ENCODE data around the gene OR1Q1.
"Not testable (repeated sequence)": the region's sequence is repeated elsewhere in the genome, so short reads cannot be mapped to it uniquely, and the experiment has no call there.

The OR1Q1 gene

DNA sequence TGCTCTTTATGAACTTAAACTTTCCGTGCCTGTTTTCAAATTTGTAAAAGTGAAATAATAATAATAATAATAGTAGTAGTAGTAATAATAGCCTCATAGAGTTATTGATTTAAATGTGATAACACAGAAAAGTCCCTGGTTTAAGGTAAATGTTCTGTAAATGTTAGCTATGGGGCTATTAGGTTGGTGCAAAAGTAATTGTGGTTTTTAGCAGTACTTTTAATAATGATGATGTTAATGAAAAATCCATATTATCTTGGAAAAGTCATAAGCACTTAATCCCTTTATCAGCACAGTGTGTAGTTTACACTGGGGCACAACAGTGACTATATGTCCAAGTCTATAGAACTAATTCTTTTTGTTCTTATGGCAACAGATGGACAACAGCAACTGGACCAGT lies at the start of gene OR1Q1:
TSS of gene OR1Q1 (plus strand) at position 377 of the 400 bp plus-strand sequence. CDS start at position 377, 0 bp downstream.
- no peak for DNase-seq

DNA sequence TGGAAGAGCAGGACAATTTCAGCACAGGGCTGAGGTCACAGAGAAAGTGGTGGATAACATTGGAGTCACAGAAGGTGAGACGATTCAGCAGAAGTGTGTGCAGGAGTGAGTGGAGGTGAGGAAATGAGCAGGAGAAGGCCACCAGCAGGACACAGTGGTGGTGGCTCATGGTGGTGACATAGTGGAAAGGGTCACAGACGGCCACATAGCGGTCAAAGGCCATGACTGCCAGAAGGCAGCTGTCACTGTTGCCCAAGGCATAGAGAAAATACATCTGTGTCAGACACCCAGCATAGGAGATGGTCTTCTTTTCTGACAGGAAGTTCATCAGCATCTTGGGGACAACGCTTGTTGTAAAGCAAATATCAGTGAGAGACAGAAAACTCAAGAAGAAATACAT lies 46.6 kb upstream of the OR1Q1 start:
- no peak for DNase-seq

GRCh38 chr9:122572456-122572855 lies 42.1 kb upstream of the OR1Q1 start:
- DNase-seq, result no peak

DNA sequence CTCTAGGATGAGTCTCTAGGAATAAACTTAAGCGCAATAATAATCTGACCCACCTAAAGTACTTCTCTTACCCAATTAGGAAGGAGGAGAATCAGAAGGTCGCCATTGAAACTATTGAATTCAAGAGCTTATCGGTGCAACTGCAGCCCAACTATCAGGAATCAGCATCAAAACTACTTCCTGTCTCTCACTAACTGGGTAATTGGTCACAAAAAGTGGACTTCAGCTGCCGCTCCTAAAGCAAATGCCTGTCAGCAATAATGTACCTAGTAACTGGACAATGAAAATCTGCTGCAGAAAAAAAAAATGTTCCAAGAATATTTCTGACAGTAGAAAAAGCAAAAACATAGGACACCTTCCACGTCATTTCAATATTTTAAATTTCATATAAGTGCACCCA lies 34.7 kb upstream of the OR1Q1 start:
- DNase-seq, result no peak

GRCh38 chr9:122580360-122580759 lies 34.2 kb upstream of the OR1Q1 start:
- no peak for DNase-seq

GRCh38 chr9:122583284-122583683 lies 31.3 kb upstream of the OR1Q1 start, which contains the start of gene OR1L8:
TSS of gene OR1L8 (minus strand) at chr9:122583384. CDS start at chr9:122568477, 14,907 bp downstream.
- not testable (repeated sequence) for DNase-seq

- DNase-seq, result no peak
These were observed 8.8 kb upstream of the OR1Q1 start for GRCh38 chr9:122605691-122606090.

DNA sequence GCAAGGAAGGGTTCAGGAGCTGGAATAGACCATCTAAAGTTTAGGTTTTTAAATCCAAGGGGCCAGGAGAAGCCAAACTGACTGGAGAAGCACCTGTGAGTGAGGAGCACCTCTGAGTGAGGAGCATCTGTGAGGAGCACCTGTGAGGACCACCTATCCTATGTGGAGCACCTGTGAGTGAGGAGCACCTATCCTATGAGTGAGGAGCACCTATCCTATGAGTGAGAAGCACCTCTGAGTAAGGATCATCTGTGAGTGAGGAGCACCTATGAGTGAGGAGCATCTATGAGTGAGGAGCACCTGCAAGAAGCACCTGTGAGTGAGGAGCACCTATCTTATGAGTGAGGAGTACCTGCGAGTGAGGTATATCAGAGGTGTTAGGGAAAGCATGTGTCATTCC lies 8.0 kb upstream of the OR1Q1 start:
- DNase-seq, result no peak

- no peak for DNase-seq
These were observed 4.7 kb upstream of the OR1Q1 start for GRCh38 chr9:122609804-122610203.

GRCh38 chr9:122619996-122620395 lies 5.5 kb downstream of the OR1Q1 start:
- no peak for DNase-seq

- no peak for DNase-seq
These were observed 27.7 kb downstream of the OR1Q1 start for GRCh38 chr9:122642226-122642625.

DNA sequence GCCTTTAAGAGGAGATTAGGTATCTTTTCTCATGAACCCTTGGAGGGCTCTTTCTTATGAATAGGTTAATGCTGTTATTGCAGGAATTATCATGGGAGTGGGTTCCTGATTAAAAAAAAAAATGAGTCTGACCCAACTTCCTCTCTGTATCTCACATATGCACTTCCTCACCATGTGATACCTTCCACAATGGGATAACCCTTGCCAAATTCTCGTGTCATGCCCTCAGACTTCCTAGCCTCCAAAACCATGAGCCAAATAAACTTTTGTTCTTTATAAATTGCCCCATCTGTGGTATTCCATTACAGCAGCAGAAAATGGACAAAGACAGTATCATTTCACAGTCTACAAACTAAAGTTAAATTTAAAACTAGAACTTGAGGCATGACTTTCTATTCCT lies 41.8 kb downstream of the OR1Q1 start:
- DNase-seq, result no peak

DNA sequence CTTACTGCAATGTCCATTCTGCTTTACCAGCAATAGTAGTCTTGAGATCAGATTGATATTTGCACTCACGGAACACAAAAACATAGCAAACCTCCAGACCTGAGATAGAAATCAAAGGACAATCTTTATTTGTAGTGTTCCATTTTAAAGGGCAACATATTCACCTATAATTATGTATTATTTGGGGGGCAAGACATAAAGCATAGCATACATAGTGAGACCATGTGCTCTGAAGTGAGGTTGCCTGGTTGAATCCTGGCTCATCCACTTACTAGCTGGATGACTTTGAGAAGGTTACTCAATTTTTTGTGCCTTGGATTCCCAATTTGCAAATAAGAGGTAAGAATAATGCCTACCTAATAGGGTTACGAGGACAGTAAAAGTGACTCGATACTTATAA lies 43.0 kb downstream of the OR1Q1 start, which contains the start of gene OR1B1:
TSS of gene OR1B1 (minus strand) at position 101 of the 400 bp plus-strand sequence.
- DNase-seq, result no peak

DNA sequence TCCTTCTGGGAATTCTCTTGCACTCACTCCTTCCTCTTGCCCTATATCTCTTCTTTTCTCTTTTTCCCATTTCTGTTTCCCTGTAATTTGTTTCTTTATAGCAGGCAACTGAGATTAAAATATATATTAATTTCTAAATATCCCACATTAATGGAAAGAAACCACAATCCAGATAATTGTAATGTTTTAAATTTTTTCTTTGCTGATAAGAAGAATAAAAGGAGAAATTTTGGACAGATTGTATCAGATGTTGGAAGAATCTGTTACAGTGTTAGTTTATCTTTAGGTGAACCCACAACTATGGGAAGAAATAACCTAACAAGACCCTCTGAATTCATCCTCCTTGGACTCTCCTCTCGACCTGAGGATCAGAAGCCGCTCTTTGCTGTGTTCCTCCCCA lies 46.9 kb downstream of the OR1Q1 start, which contains the start of gene OR1L1:
TSS of gene OR1L1 (plus strand) at position 301 of the 400 bp plus-strand sequence. CDS start at position 301, 0 bp downstream.
- no peak for DNase-seq
